ENCODE measurements around the gene LRG1.

Gene LRG1

DNA sequence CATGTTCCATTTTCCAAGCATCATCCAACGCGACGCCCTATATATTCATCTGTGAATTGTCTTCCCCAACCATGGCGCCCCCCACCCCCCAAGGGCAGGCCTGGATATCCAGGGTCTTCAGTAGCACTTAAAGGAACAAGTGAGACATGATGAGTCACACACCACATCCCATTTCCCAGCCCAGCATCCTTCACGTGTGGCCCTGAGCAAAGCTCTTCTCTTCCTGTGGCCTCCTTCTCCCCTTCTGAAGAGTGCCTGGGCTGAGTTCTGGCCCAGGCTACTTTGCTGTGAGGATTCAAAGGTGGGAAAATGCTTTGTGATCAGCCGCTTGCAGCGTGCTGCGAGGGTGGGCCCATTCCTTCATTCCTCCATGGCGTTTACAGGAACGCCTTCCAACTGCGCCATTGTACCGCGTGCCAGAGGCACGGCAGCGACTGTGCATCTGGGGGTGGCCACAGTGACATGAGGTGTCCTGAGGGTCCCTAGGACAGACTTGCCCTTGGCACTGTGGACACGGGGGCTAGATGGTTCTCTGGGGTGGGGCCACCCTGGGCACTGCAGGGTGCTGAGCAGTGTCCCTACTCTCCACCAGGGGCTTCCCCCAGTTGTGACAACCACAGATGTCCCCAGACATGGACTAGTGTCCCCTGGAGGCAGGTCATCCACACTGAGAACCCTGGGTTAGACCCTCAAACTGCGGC, 33.2 kb downstream of the LRG1 start:
- no peak for DNase-seq

DNA sequence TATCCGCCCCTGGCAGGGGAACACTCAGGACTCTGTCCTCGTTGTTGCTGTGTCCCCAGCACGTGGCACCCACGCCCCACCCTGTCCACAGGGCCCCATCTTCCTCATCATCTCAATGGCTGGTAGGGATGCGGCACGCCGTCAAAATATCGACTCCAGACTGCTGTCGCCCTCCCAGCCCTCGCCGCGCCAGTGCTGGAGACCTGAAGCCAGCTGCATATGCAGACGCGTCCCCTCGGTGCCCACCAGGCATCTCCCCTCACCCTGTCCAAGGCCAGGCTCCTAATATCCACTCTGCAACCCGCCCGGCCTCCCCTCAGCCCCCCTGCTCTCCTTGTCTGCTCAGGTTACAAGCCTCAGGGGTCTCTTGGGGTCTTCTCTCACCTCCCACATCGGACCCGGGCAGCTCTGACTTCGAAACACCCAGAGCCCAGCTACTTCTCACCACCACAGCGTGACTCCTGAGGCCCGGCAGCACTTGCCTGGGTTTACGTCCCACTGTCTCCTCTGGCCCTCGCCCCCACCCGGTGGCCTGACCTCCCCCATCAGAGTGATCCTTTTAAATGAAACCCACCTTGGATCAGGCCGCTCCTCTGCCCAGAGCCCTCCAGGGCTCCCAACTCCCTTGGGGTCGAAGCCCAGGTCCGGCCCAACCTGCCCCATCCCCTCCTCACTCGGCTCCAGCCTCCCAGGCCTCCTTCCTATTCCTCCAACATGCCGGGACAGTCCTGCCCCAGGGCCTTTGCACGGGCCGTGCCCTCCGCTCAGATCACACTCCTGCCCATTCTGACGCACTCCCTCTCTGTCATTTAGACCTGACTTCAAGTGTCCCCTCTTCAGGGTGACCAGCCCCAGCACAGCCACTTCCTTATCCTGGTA, 34.0 kb downstream of the LRG1 start:
- no peak for DNase-seq

DNA sequence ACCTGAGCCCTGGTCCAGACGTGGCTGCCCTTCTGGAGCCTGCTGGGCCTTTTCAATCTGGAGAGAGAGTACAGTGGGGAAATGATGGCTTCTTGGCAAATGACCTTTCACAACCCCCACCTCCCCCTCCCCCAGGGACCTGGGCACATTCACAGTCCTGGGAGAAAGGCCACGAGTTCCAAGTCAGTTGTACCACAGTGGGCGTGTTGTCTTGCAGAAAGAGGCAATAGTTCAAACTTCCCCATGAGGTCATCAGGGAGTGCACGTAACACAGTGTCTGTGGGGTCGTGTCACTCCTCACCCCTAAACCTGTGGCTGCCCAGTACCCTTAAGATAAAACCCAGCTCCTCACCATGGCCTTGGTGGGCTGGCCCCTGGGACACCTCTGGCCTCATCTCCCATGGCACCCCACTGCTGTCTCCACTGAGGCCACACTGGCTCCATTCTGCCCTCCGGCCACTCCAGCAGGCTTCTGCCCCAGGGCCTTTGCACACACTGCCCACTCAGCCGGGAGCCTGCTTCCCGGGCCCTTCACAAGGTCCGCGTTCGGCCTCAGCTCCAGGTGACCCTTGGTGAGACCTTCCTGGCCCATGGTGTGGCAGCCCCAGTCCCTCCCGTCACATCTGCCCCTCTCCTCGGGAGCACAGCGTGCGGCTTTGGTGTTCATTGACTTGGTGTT, 34.8 kb downstream of the LRG1 start:
- no peak for DNase-seq

DNA sequence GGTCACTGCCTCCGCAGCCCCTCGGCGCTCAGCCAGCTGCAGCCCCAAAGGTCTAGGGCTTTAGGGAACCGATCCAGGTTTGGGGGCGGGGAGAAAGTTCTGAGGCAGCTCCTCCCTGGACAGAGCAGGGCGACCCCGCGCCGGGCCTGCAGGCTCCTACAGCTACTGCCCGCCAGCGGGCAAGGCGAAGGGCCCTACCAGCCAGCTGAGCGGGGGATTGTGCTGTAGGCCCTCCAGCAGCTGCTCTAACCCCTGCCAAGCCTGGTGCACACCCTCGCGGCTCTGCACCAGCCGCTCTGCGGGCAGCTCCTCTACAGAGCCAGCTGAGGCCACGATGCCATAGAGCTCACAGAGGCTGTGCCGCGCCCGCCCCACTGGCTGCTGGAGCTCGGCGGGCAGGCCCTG, 35.5 kb downstream of the LRG1 start:
- no peak for DNase-seq

DNA sequence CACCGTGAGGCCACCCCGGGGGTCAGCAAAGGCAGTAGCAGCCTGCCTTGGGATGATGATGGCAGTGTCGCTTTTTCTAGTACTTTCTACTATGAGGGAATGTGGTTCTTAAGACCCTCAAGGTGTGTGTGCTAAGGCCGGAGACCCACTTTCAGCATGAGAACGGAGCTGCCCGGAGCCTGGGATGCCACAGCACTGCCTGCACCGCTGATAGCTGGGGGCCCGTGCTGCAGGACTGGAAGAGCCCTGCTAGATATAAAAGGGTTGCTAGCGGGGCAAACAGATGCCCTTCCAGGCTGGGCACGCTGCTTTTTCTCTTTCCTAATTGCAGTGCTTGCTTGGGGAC, 36.0 kb downstream of the LRG1 start:
- no peak for DNase-seq

DNA sequence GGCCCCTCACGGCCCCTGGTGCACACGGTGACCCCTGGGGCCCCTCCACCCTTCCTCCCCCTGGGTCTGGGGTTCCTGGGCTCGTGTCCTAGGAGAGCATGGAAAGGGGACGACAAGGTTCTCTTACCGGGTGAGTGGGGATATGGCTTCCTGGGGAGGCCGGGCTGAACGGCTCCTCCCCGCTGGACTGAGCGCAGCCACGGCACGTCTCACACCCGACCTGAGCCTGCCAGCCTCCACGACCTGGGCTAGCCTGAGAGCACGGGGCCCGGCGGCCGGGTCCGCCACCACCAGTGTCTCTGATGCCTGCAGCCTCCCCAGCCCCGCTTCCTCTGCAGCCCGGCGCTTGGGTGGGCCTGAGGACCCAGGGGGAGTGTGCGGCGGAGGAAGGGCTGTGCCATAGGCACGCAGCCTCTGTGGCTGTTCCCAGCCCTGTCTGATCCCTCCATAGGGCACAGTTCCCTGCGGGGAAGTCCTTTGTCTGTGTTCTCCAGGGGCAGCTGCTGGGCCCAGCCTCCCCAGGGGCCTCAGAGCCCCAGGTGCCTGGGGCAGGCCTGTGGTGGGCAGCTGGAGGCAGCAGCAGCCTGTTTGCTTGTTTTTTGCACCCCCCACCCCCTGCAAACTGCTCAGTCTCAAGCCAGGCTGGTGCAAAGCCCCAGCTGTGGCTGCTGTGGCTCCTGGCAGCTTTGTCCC, 36.6 kb downstream of the LRG1 start:
- no peak for DNase-seq

DNA sequence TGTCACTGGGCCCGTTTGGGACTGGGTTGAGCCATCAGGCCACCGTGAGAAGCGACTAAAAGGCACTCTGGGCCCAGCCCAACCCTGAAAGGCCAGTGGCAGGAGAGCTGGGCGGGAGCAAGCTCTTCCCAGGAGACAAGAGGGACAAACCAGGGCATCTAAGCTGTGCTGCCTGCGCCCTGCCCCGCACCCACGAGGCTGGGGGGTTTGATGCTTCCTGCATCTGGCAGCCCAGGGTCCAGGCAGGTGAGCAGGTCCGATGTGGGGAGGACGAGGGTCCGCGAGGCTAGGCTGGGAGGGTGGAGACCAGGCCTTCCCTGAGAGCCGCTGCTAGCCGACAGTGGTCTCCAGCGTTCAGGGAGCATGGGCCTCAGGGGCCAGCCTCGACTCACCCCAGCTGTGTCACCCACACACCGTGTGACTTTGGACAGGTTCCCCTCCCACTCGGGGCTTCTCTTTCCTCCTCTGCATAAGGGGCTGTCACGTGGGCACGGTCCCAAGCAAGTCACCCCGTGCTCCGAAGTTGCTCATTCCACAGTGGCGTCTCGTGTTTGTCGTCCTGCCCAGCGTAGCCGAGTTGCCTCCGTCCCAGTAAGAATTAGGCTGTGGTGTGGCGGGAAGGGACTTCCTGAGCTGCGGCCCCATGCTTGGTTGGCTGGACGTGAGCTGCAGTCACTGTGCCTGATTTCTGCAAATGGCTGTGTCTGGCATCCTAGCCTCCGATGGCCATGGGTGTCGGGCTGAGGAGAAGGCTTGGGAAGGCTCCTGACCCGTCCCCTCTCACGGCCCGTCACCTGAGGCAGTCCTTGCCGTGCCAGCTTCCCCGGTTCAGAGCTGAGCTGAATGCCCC, 37.3 kb downstream of the LRG1 start:
- no peak for DNase-seq

DNA sequence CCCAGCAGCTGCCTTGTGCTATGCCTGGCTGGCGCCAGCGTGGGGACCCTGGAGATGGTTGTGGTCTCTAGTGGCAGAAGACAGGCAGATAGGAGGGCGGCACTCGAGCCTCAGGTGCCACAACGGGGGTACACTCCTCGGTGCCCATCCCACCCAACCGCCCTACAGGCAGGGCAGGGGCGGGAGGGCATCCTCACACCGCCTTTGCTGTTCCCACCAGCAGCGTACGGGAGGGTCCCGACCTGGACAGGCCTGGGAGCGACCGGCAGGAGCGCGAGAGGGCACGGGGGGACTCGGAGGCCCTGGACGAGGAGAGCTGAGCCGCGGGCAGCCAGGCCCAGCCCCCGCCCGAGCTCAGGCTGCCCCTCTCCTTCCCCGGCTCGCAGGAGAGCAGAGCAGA, 38.1 kb downstream of the LRG1 start:
- no peak for DNase-seq

DNA sequence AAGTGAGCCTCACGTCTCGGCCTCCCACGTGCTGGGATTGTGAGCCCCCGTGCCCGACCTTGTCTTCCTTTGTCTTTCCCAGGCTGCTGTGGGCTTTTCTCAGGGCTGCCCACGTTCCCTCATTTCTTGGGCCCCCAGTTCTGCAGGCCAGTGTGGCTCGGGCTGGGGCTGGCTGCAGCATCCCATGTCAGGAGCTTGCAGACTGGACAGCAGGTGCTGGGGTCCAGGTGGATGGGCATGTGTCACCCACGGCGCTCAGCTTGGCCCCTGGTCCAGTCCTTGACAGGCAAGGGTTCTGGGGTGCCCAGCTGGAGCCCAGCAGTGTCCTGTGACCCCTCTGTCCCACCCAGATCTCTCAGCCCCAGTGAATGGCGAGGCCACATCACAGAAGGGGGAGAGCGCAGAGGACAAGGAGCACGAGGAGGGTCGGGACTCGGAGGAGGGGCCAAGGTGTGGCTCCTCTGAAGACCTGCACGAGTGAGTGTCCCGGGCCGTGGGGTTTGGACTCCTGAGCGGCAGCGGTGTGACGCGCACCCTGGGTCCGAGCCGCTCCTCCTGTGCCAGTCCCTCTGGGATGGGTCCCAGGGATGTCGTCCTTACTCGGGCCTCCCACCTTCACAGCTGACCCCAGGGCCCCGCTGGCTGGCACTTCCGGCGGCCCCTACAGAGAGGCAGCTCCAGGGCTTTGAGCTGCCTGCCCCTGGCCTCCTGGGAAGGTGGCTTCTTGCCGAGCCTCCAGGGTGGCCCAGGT, 38.8 kb downstream of the LRG1 start:
- DNase-seq = no peak

DNA sequence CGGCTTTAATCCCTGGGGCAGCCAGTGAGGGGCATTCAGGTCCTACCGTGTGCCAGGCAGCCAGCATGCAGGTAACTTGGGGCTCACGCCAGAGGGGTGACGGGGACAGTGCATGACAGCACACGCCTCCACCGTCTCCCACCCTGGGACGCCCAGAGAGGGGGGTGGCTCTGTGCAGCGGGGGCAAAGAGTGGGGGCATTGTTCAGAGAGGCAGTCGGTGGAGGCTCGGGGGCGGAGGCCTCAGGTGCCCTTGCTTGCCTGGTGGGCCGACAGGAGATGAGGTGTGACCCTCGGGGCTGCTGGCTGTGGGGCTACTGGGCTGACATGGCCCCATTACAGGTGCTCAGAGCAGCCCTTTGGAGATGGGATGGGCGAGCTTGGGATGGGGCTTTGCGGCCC, 40.0 kb downstream of the LRG1 start:
- no peak for DNase-seq

DNA sequence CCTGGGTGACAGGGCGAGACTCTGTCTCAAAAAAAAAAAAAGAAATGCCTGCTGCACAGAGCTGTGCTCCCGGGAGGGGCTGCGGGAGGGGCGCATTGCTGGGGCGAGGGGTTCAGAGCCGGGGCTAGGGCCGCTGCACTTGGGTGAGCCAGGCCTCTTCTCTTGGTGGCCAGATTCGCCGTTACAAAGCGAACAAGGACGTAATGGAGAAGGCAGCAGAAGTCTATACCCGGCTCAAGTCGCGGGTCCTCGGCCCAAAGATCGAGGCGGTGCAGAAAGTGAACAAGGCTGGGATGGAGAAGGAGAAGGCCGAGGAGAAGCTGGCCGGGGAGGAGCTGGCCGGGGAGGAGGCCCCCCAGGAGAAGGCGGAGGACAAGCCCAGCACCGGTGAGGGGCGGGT, 40.5 kb downstream of the LRG1 start:
- no peak for DNase-seq

DNA sequence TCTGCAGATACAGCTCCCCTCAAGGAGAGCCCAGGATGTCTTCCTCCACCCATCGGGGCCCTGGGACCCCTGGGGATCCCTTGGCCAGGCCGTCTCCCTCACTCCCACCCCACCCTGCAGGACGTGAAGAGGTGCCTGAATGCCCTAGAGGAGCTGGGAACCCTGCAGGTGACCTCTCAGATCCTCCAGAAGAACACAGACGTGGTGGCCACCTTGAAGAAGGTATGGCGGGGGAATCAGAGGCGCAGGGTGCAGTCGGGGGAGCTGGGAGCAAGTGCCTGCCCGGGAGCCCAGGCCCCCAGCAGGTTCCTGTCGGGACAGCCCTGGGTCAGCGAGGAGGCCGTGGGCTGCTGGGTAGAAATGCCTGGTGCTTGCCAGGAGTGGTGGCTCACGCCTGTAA, 41.1 kb downstream of the LRG1 start:
- no peak for DNase-seq

DNA sequence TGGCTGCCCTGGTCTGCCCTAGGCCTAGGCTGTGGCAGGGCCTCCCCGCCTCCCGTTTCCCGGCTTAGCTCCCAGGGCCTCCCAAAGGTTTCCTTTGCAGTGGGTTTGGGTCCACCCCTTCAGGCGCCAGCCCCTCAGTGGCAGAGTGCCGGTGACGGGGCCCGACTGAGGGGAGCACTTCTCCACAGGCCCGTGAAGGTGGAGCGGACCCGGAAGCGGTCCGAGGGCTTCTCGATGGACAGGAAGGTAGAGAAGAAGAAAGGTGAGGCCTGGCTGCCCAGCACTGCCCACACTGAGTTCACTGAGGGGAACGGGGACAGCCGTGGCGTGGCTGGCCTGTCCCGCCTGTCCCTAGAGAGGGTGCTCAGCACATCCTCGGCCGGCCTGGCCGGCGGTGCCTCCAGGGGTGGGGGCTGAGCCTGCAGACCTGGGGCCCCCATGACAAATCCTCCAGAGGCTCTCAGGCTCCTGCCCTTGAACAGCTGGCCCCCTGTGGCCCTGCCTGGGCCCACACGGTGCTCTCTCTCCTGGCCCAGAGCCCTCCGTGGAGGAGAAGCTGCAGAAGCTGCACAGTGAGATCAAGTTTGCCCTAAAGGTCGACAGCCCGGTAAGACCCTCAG, 42.0 kb downstream of the LRG1 start:
- DNase-seq = no peak

DNA sequence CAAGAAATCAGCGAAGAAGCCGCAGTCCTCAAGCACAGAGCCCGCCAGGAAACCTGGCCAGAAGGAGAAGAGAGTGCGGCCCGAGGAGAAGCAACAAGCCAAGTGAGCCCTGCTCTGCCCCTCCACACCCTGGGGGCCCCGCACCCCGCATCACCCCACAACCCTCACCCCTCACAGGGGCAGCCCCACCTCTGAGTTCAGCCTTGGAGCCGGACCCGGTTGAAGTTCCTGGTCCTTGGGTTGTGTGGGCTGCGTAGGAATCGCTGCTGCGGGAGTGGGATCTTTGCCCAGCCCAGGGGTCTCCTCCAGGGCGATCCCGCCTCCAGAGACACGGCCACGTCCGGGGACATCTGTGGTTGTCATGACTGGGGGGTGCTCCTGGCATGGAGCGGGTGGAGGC, 43.5 kb downstream of the LRG1 start:
- DNase-seq = no peak

DNA sequence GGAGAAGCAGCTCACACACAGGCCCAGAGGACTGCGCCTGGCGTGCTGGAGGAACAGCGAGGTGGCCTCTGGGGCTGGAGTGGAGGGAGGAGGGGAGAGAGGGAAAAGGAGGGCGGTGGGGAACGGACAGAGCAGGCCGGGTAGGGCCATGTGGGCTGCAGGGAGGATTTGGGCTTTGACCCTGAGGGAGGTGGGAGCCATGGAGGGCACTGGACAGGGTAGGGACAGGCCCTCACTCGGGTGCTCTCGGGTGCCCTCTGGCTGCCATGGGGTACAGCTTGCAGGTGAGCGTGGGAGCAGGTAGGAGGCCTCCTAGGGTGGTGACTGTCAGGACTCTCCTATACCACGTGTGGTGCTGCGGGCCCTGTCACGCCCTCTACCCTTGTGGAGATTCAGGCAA, 44.4 kb downstream of the LRG1 start:
- DNase-seq = no peak

DNA sequence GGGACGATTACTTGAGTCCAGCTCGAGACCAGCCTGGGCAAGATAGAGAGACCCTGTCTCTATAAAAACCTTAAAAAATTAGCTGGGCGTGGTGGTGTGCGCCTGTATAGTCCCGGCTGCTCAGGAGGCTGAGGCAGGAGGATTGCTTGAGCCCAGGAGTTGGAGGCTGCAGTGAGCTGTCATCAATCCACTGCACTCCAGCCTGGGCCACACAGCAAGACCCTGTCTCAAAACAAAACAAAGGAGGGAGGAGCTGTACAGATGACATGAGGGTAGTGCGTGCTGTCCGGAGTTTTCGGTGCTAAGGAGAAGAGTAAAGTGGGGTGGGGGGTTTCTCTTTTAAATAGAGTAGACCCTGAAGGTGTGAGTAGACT, 45.2 kb downstream of the LRG1 start:
- DNase-seq = no peak

DNA sequence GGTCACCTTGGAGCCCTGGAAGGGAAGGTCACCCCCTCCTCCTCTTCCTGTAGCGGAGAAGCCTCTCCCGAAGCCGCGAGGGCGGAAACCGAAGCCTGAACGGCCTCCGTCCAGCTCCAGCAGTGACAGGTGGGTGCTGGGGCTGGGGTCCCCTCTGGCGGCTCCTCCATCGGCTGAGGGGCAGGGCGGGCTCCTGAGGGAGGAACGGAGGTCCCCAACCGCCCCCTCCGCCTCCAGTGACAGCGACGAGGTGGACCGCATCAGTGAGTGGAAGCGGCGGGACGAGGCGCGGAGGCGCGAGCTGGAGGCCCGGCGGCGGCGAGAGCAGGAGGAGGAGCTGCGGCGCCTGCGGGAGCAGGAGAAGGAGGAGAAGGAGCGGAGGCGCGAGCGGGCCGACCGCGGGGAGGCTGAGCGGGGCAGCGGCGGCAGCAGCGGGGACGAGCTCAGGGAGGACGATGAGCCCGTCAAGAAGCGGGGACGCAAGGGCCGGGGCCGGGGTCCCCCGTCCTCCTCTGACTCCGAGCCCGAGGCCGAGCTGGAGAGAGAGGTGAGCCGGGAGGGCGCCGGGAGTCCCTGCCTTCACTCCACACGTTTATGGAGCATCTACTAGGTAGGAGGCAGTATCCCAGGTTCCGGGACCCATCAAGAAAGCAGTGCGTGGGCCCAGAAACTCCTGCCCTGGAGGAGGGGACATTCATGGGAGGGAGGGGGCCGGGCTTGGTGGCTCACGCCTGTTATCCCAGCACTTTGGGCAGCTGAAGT, 45.7 kb downstream of the LRG1 start:
- no peak for DNase-seq

DNA sequence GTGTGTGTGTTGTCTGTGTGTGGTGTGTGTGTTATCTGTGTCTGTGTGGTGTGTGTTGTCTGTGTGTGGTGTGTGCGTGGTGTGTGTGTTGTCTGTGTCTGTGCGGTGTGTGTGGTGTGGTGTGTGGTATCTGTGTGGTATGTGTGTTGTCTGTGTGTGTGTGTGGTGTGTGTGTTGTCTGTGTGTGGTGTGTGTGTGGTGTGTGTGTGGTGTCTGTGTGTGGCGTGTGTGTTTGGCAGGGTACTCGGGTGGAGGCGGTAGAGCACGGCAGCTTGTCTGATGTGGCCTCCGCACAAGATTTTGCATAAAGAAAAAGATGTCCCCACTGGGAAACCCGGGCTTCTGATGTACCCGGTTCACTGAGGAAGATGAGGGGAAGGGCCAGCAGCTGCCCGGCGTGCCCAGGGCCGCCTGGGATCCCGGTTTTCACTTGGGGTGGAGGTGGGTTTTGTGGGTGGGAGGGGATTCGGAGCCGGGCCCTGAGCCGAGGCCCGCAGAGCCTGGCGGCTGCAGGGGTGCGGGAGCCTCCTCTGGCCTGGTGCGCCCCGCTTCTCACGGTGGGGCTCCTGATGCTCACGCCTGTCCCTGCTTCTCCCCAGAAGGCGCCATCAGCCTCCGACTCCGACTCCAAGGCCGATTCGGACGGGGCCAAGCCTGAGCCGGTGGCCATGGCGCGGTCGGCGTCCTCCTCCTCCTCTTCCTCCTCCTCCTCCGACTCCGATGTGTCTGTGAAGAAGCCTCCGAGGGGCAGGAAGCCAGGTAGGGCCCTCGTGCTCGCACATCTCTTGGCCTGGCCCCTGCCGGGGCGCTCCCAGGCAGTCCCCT, 46.5 kb downstream of the LRG1 start:
- DNase-seq = no peak

DNA sequence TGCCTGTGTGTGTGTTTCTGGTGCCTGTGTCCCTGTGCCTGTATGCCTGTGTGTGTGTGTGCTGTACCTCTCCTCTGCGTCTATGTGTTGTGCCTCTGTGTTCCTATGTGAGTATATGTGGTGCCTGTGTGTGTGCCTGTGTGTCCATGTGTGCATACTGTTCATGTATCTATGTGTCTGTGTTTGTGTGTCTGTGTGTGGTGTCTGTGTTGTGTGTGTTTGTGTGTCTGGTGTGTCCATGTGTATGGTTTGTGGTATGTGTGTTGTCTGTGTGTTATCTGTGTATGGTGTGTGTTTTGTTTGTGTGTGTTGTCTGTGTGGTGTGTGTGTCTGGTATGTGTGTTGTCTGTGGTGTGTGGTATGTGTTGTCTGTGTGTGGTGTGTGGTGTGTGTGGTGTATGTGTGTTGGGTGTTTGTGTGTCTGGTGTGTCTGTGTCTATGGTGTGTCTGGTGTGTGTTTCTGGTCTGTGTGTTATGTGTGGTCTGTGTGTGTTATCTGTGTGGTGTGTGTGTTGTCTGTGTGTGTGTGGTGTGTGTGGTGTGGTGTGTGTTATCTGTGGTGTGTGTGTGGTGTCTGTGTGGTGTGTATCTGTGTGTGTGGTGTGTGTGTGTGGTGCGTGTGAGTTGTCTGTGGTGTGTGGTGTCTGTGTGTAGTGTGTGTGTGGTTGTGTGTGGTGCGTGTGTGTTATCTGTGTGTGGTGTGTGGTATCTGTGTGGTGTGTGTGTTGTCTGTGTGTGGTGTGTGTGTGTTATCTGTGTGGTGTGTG, 47.3 kb downstream of the LRG1 start:
- DNase-seq = no peak

Data from NCI-H524 treated with DMSO at 0.1 percent for 48 hours (cell line).